DMS 273 (cell line): ENCODE measurements around the gene TCF23.
A peak's percentile ranks its signal among the peaks of the same experiment; 100 is the strongest.
"Not testable (repeated sequence)": the region's sequence is repeated elsewhere in the genome, so short reads cannot be mapped to it uniquely, and the experiment has no call there.

Source experiments
- DNase-seq: peaks from one replicate; lab custom pipeline; 2025; ENCODE audit not compliant: unreplicated experiment; lab: John Stamatoyannopoulos, UW

TCF23 gene

DNA sequence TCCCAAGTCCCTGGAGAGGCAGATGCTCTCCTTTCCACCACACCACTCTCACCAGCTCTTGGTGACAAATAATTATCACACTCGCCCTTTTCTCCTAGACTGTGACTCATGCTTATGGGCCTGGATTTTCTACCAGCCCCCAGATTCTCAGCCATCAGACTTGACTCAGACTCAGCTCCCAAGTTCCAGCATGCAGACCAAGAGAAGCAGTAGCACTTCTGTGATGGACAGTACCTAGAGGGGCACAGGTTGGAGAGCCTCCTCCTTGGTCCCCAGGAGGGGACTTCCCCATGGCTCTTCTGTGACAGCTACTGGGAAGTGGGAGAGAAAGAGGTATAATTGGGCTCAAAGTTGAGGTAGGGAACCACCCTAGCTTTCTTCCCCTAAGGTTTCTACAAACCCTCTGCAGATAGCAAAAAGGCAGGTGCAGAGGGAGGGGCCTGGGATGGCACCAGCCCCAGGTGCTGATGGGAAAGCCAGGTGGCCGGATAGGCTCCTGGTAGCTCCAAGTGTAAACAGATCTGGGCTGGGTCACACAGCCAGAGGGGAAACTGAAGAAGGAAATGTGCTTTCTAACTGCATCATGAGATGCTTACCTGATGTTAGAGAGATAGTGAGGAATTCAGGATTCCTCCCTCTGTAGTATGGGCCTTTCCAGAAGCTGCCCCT is 4.1 kb downstream of the TCF23 start:
- no peak for DNase-seq

- DNase-seq, result no peak
Measured at GRCh38 chr2:27154488-27154887, 5.7 kb downstream of the TCF23 start.

GRCh38 chr2:27155069-27155520 is 6.3 kb downstream of the TCF23 start:
- DNase-seq, result no peak

- no peak for DNase-seq
Measured at GRCh38 chr2:27158468-27158867, 9.7 kb downstream of the TCF23 start.

DNA sequence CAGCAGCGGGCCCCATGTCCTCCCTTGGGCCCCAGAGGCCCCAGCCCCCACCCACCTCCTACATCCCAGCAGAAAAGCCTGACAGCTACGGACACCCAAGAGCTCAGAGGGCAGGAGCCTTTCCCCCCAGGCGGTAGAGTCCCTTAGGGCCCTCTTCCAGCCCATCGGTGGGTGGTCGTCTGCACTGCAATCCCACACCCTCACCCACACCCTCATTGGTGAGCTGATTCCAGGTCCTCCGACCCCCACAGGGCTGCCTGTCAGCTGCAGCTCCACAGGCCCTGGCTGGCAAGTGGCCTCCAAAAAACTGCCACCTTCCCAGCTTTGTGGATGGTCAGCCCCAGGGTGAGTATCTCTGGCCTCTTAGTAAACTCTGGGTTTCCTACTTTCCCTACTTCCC is 10.5 kb downstream of the TCF23 start:
- no peak for DNase-seq

- DNase-seq, result no peak
Measured at GRCh38 chr2:27160191-27160590, 11.4 kb downstream of the TCF23 start.

GRCh38 chr2:27162151-27163121 is 13.6 kb downstream of the TCF23 start:
- no peak for DNase-seq

- DNase-seq, result no peak
Measured at GRCh38 chr2:27164960-27165763, 16.4 kb downstream of the TCF23 start.

GRCh38 chr2:27170581-27171337 is 22.0 kb downstream of the TCF23 start:
- no peak for DNase-seq

DNA sequence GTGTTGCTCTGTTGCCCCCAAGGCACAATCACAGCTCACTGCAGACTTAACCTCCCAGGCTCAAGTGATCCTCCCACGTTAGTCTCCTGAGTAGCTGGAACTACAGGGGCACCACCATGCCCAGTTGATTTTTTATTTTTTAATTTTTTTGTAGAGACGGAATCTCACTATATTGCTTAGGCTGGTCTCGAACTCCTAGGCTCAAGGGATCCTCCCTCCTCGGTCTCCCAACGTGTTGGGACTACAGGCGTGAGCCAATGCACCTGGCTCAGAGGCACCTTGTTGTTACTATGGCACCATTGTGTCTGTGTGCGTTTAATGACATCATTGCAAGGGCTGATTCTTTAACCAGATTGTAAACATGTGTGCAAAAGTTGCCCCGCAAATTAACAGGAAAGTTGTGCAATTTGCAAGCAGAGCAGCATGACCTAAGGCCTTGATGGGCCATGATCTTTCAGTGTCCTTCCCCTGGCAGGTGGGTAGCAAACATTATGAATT is 22.6 kb downstream of the TCF23 start:
- no peak for DNase-seq

DNA sequence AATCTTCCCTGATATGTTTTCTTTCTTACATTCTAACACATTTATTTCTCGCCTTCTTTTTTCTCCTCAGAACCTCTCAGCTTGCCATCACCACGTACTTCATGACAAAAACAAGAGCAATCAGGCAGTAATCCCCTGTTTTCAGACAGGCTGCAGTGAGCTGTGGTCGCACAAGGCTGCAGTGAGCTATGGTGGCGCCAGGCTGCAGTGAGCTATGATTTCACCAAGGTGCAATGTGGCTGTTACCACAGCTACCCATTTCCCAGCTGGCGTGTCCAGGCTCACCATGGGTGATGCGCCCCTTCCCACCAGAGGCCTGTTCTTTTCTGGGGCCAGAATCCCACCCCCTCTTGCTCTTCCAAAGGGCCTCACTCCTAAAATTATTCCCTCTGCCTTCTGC is 25.8 kb downstream of the TCF23 start:
- no peak for DNase-seq

DNA sequence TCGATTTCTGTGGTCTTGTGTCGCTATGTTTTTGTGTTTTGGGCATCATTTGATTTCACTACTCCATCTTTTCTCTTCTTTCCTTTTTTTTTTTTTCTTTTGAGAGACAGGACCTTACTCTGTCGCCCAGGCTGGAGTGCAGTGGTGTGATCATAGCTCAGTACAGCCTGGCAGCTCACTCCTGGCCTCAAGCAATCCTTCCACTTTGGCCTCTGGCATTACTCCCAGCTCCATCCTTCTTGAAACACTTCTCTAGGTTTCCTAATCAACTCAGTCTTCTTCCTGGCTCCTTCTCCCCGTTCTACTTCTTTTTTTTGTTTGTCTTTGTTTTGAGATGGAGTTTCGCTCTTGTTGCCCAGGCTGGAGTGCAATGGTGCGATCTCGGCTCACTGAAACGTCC is 26.5 kb downstream of the TCF23 start:
- DNase-seq, result no peak

DNA sequence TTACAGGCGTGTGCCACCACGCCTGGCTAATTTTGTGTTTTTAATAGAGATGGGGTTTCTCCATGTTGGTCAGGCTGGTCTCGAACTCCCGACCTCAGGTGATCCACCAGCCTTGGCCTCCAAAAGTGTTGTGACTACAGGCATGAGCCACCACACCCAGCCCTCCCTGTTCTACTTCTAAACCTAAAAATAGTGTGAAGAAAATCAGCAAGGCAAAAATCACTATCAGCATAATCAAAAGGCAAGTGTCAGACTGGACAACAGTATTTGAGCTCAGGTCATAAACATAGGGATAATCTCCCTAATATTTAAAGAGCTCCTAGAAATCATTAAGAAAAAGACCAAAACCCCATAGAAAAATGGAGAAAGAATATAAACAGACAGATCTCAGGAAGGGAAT is 27.0 kb downstream of the TCF23 start:
- not testable (repeated sequence) for DNase-seq

- DNase-seq, result no peak
Measured at GRCh38 chr2:27177441-27178351, 28.9 kb downstream of the TCF23 start.

DNA sequence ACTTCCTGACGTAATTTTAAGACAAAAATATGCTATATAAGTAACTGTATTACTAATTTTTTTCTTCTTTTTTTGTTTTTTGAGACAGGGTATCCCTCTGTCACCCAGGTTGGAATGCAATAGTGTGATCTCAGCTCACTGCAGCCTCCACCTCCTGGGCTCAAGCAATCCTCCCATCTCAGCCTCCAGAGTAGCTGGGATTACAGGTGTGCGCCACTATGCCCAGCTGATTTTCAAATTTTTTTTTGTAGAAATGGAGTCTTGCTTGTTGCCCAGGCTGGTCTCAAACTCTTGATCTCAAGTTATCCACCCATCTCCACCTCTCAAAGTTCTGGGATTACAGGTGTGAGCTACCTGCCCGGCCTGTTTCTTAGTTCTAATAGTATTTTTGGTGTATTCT is 29.7 kb downstream of the TCF23 start:
- no peak for DNase-seq

- DNase-seq, result no peak
Measured at GRCh38 chr2:27179344-27180000, 30.7 kb downstream of the TCF23 start.

- DNase-seq, result no peak
Measured at GRCh38 chr2:27182346-27182745, 33.5 kb downstream of the TCF23 start.

DNA sequence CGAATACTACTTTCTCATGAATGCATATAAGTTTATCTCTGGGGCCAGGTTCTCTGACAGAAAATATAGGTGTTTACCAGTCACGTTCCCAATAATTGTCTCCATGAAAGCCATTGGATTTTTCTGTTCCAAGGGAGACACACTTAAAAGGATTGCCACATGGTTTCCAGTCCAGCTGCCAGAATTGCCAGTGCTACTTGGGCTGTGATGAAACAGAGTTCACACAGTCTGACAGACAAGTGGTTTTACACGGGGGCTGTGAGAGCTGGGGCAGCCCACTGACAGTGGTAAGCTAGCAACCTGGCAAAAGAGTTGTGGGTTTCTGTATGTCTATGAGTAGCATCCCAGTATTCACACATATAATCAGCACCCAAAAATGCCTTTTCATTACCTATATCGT is 35.3 kb downstream of the TCF23 start:
- DNase-seq, result peak; percentile 47
